HCT116 (cell line): ENCODE results near the gene SFTPA1.
"Not testable (repeated sequence)": the region's sequence is repeated elsewhere in the genome, so short reads cannot be mapped to it uniquely, and the experiment has no call there.

ENCODE experiments used
- CTCF ChIP-seq, 3 experiments: fragments of 200-600 bp in 1 of 3; sonication (generic) in 1 of 3; IDR thresholded peaks in 2 of 3; conservative IDR thresholded peaks in 1 of 3; 2 replicates each; pipeline ENCODE4 v1.5.1; 2012 to 2017; ENCODE audit warnings: low read depth in 2 of 3, low read length in 2 of 3, antibody characterized with exemption in 1 of 3, borderline replicate concordance in 1 of 3, control low read depth in 1 of 3, mild to moderate bottlenecking in 1 of 3, mixed read lengths in 1 of 3, mixed run types in 1 of 3, moderate library complexity in 1 of 3; ENCODE audit not compliant: insufficient read depth in 1 of 3
- ELF1 ChIP-seq: IDR thresholded peaks from 2 replicates; pipeline ENCODE4 v1.6.1; 2012; ENCODE audit warnings: low read depth, borderline replicate concordance
- EZH2 ChIP-seq: fragments of 200-600 bp; sonication (generic); IDR thresholded peaks from 2 replicates; pipeline ENCODE4 v1.6.1; 2017; ENCODE audit warnings: antibody characterized with exemption, mixed run types
- YY1 ChIP-seq: IDR thresholded peaks from 2 replicates; pipeline ENCODE4 v1.6.1; 2011; ENCODE audit warnings: low read length, low read depth, moderate library complexity, mild to moderate bottlenecking; ENCODE audit not compliant: insufficient replicate concordance; ENCODE audit errors: extremely low read depth
- ZBTB33 ChIP-seq: IDR thresholded peaks from 2 replicates; pipeline ENCODE4 v1.6.1; 2011; ENCODE audit warnings: mild to moderate bottlenecking, low read length, moderate library complexity; ENCODE audit not compliant: insufficient replicate concordance; ENCODE audit errors: extremely low read depth
- ZNF274 ChIP-seq: fragments of 200-500 bp; sonication (Bioruptor generic); IDR thresholded peaks from 2 replicates; pipeline ENCODE4 v1.6.1; 2014; ENCODE audit warnings: mild to moderate bottlenecking, low read depth, low read length, inconsistent platforms

DNA sequence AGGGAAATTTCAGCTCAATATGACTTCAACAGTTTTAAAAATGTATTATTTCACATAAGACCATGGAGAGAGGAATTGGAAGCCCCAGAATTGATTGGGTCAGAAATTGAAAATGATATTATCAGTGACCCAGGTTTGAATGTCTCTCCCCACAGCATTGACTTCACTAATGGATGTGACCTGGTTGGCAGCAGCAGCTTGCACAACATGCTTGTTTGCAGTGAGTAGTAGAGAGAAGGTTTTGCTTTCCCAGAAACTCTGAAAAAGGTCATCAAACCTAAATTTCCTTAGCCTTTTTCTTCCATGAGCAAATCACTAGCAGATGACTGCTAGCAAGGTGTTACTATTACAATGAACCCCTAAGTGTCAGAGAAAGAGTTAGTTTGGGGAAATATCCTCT lies 52.5 kb downstream of the SFTPA1 start:
- TF ChIP-seq ZNF274; ZBTB33; CTCF (IDR thresholded peaks at IDR 0.05 in 2 of 3, conservative IDR thresholded peaks at IDR 0.05 in 1 of 3; ENCODE audit: borderline replicate concordance in 1 of 3, insufficient read depth in 1 of 3, low read depth in 2 of 3, low read length in 2 of 3); EZH2; YY1; ELF1: not testable (repeated sequence)
